ENCODE data around the gene LUM.

Gene LUM

DNA sequence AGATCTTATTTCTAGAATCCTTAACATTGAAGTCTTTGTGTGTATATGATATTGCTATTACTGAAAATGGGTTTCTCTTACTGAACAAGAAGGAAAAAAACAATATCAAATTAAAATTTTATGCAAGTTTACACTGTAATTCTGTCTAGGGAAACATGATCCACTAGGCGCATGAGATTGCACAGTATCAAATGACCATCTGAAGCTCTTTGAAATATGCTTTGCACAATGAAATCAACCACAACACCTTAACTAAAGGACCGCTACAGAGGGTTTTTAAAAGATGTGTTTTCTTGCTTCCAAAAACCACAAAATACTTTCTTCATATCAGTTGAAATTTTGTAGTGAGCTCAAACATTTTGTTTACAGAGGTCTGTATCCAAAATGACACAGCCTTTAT, 38.4 kb downstream of the LUM start:
- no peak for DNase-seq

DNA sequence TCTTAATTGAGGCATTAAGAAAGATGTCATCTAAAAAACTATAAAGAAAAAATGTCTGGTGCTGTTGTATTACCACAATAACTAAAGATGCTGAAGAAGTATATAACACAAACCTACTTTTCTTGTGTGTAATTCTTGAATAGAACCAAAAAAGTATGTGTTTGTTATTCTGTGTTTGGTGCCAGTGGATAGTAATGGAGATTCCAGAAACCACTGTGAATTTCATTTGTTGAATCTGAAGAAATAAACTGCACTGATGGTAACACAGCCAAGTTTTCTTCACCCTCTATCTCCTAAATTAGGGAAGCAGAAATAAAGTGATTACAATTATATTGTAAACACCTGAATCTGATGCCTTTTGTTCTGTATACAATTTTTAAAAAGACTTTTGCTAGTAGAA, 40.4 kb downstream of the LUM start:
- no peak for DNase-seq

DNA sequence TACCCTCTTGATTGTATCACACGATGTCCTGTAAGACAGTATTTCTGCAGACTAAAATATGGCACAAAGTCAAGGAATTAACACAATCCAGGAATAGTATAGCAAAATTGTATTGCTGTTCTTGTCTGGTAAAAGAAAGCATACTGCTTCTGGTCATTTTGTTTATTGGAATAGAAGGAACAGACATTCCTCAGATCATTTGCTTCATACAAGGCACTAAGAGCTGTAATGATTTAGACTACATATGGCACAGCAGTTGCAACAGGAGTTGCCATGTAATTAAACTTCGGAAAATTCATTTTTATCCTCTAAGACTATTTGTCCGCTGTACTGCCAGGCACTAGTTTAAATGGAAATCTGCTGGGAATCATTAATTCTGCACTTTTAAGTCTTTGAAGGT, 45.9 kb downstream of the LUM start:
- no peak for DNase-seq

DNA sequence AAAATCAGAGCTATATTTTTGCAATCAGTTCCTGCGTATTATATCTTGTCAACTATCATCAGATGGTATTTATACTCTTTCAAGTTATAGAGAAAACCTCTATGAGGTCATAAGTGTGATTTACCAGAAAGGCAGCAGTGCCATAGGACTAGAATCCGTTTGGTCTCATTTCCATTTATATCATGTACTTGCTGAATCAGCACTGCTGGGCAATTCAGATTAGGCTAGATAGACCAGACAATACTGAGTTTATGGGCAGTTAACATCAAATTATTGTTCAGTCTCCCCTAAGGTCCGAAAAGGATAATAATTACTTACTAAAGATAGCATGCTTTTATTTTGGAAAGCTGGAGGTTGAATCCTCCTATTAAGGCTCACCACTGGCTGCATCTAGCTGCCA, 46.7 kb downstream of the LUM start:
- no peak for DNase-seq

DNA sequence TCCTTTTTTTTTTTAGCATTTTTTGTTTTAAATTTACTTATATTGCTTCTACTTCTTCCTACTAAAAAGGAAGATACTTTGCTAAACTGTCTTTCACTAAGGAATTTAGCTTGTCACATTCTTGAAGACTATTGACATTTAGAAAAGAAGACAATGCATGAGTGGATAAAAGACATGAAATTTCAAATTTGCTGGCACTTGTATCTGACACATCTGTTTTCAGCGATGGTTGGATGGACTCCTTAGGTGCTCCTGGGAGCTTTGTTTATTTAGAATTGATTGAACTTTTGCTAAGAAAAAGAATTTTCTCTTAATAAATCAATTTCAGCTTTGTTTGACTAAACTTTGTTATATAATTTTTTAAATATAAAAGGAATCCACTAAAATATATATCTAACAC, 50.2 kb downstream of the LUM start:
- DNase-seq, result no peak

DNA sequence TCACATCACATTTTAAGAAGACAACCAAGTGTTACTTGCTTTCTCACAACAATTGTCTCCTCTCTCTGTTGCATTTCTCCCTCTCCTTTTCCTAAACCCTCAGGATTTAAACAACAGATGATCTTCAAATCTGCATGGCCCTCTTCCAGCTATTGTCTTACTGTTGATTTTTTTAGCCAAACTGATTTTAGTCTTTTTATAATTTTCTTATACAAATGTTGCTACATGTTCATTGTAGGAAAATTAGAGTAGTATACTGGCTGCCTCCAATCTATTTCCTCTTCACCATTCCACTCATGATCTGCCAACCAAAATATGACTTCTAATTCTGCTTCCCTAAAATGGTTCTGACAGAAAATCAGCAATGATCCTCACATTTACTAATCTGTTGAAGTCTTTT, 52.1 kb downstream of the LUM start:
- no peak for DNase-seq

DNA sequence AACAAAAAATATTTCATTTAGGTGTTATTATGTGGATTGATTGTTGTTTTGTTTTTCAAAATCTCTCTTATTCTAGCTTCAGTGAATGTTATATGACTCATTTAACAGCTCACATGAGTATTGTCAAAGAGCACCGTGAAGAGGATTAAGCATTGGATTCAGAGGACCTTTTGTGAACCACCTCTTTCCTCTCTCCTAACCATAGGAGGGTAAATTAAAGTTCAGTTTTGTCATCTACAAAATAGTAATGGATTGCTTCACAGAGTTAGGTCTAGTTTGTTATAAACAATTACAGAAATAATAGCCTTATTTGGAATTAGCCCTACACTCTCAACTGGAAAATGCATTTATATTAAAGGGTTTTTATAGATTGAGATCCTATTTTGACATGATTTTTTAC, 52.5 kb downstream of the LUM start:
- DNase-seq, result no peak

DNA sequence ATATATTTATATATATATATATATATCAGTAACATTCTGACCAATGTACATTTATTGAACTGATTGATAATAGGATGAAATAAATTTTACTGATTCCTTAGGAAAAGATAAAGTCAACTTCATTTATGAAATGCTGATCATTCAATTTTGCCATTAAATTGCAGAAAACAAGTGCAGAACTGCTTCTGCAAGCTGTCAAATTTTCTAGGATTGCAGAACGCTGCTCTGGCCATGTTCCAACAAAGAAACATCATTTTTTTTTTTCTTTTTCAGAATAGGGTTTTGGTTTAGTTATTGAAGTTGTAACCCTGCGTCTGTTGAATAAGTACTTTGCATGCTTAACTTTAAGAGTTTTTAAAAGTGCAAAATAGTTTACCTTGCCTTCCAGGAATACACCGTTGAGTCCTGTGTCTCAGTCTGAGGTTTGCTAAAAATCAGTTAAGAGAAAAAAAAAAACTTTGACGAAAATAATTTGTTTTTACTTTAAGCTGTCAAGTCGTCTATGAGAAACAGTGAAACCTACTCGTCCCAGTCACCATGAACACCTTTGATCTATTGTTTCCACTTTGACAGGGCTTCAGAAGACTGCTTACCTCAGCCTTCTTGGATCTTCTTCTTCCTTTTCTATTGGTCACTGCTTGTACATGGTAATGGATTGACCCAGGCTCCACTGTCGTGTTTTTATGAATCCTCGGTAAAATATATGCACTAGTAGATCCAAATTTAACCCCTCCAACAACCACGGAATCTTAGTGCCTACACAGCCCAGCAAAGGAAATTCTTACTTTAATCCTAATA, 53.7 kb downstream of the LUM start, which contains the start of gene KERA:
Gene KERA, minus strand, starts transcription at position 657 of the 798 bp plus-strand sequence. CDS start 1,743 bp downstream, outside the sequence.
- DNase-seq, result no peak

DNA sequence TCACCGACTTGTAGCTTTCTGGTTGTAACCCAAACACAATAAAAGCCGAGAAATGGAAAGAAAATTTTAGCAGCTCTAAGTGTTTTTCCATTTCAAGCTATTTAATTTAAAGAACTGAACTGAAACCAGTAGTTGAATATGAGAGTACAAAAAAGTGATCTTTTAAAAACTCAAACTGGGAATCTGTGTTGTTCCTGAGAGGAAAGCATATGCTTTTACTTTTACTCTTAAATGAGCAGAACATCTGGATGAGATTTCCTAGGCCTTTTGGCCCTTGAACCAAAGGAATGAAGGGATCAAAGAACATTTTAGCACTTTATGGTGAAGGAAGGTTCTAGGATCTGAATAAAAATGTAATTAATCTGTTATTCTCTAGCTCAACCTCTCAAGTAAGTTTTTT, 54.8 kb downstream of the LUM start:
- no peak for DNase-seq

DNA sequence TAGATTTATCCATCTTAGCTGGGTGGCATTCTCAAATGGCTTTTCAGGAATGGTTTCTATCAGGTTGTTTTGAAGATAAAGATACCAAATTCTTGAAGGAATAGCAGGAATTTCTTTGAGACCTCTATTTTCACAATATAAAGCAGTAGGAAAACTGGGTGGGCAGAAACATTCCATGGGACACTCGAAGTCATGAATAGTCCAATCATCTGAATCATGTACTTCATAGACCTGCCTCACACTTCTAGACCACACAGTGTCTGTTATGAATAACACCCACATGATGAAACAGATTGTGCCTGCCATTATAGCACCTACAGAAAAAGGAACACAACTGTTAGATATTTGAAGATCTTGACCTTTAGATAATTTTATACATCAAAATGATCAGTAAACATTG, 55.3 kb downstream of the LUM start:
- no peak for DNase-seq

DNA sequence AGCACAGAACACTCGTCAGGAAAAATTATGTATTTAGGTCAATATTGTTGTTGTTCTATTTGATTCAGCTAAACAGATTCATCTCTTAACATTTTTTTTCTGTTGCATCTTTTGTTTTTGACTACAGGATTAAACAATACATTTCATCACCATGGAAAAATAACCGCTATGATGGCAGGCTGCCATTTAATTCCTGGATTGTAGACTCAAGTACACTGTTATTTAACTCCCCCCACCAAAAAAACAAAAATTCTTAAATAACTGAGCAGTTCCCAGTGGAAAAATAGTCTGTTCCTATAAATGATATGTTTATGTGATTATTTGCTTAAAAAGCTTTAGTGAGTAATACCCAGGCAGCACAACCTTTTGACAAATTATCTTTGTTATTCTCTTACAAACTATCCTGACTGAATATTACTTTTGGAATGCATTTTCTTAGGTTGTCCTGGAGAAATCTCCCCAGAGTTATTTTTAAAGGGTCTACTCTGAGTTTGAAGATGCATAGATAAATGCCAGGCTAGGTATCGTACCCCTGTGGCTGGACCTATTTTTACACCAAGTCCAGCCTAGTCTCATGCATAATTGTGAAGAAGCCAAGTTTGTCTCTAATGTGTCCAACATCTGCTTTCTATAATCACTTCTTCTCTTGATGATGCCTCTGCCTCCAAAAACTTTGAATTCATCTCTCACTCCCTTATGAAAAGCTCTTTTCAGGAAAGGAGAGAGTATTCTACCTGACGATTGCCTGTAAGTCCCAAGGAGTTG, 57.2 kb downstream of the LUM start:
- DNase-seq, result no peak

Data from CD4-positive, alpha-beta T cell treated with Interleukin-4 for 1 hour (primary cell).